GM18867 (cell line): ENCODE measurements around the gene SLC25A34.

Experiments used
- ATAC-seq: cut with Tn5 transposase; IDR thresholded peaks from one replicate; pipeline ENCODE4 v1.9.1; 2021; ENCODE audit warnings: mild to moderate bottlenecking, moderate library complexity; ENCODE audit not compliant: unreplicated experiment

The SLC25A34 gene

GRCh38 chr1:15767941-15768340, 31.9 kb downstream of the SLC25A34 start:
- ATAC-seq: no peak

DNA sequence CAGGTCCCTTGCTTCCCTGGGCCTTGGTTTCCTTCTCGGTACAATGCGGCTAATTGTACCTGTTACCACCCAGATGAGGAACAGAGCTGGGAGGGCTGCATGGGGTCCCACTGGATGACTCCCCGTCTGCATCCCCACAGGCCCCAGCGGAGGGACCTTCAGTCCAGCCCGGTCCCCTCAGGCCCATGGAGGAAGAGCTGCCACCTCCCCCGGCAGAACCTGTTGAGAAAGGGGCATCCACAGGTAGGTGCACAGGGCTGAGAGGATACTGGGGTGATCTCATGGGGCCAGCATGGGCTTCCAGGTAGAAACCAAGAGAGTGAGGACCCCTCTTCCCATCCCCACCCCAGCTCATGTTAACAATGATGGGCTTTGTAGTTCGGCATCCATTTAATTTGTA, 32.3 kb downstream of the SLC25A34 start:
- no peak for ATAC-seq

- no peak for ATAC-seq
Observed at GRCh38 chr1:15770313-15770962, 34.4 kb downstream of the SLC25A34 start.

GRCh38 chr1:15771836-15772515, 35.9 kb downstream of the SLC25A34 start:
- ATAC-seq: no peak

- ATAC-seq: no peak
Observed at GRCh38 chr1:15775706-15776105, 39.6 kb downstream of the SLC25A34 start.

- ATAC-seq: no peak
Observed at GRCh38 chr1:15777909-15778707, 42.0 kb downstream of the SLC25A34 start.

GRCh38 chr1:15785683-15786082, 49.6 kb downstream of the SLC25A34 start:
- no peak for ATAC-seq

DNA sequence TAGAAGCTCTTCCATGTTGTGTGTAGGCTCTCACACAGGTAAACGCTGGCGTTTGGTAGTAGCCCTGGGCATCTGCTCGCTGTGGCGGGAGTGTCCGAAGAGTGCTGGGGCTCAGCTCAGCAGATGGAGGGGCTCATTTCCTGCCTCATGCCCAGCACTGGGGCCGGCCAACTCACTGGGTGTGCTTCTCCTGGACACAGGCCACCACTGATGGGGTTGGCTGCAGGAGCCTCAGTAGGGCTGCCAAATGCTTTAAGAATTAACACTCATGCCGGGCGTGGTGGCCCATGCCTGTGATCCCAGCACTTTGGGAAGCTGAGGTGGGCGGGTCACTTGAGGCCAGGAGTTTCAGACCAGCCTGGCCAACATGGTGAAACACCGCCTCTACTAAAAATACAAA, 50.5 kb downstream of the SLC25A34 start:
- ATAC-seq: no peak

- no peak for ATAC-seq
Observed at GRCh38 chr1:15788624-15789301, 52.7 kb downstream of the SLC25A34 start.
